ENCODE measurements around the gene RNF149. TPM values are rescaled to one million over a fixed set of nuclear protein-coding genes. Genes with fewer than 3 reads are reported as not detected.

RNF149 gene
- total and polyA plus RNA-seq, 9 of the 15 experiments (the other 6 are each of a cell fraction or from before 2014, with no cell fraction given), result 9.0 to 31.5 (median 22.8) TPM

DNA sequence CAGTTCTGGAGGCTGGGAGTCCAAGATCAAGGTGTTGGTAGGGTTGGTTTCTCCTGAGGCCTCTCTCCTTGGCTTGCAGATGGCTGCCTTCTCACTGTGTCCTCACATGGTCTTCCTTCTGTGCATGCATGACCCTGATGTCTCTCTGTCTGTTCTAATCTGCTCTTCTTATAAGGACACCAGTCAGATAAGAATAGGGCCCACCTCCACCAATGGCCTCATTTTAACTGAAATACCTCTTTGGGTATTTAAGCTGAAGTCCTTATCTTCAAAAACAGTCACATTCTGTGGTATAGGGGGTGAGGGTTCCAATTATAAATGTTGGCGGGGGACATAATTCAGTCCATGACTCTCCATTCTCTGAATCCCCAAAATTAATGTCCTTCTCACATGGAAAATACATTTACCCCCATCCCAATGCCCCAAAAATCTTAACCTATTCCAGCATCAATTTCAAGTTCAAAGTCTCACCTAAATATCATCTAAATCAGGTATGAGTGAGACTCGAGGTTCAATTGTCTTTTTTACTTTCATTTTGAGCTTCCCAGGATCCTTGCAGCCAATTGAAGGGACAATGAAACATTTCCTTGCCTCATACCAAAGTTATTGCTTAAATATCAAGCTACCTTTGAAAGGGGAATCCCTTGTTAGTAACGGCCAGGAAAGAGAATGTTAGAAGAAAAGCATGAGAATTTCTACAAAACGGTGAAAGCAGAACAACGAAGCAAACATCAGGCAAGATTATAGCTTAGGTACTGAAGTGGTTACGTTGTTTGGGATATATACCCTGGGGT, 76.4 kb downstream of the RNF149 start (continued):
- TF ChIP-seq, protein P1, sequence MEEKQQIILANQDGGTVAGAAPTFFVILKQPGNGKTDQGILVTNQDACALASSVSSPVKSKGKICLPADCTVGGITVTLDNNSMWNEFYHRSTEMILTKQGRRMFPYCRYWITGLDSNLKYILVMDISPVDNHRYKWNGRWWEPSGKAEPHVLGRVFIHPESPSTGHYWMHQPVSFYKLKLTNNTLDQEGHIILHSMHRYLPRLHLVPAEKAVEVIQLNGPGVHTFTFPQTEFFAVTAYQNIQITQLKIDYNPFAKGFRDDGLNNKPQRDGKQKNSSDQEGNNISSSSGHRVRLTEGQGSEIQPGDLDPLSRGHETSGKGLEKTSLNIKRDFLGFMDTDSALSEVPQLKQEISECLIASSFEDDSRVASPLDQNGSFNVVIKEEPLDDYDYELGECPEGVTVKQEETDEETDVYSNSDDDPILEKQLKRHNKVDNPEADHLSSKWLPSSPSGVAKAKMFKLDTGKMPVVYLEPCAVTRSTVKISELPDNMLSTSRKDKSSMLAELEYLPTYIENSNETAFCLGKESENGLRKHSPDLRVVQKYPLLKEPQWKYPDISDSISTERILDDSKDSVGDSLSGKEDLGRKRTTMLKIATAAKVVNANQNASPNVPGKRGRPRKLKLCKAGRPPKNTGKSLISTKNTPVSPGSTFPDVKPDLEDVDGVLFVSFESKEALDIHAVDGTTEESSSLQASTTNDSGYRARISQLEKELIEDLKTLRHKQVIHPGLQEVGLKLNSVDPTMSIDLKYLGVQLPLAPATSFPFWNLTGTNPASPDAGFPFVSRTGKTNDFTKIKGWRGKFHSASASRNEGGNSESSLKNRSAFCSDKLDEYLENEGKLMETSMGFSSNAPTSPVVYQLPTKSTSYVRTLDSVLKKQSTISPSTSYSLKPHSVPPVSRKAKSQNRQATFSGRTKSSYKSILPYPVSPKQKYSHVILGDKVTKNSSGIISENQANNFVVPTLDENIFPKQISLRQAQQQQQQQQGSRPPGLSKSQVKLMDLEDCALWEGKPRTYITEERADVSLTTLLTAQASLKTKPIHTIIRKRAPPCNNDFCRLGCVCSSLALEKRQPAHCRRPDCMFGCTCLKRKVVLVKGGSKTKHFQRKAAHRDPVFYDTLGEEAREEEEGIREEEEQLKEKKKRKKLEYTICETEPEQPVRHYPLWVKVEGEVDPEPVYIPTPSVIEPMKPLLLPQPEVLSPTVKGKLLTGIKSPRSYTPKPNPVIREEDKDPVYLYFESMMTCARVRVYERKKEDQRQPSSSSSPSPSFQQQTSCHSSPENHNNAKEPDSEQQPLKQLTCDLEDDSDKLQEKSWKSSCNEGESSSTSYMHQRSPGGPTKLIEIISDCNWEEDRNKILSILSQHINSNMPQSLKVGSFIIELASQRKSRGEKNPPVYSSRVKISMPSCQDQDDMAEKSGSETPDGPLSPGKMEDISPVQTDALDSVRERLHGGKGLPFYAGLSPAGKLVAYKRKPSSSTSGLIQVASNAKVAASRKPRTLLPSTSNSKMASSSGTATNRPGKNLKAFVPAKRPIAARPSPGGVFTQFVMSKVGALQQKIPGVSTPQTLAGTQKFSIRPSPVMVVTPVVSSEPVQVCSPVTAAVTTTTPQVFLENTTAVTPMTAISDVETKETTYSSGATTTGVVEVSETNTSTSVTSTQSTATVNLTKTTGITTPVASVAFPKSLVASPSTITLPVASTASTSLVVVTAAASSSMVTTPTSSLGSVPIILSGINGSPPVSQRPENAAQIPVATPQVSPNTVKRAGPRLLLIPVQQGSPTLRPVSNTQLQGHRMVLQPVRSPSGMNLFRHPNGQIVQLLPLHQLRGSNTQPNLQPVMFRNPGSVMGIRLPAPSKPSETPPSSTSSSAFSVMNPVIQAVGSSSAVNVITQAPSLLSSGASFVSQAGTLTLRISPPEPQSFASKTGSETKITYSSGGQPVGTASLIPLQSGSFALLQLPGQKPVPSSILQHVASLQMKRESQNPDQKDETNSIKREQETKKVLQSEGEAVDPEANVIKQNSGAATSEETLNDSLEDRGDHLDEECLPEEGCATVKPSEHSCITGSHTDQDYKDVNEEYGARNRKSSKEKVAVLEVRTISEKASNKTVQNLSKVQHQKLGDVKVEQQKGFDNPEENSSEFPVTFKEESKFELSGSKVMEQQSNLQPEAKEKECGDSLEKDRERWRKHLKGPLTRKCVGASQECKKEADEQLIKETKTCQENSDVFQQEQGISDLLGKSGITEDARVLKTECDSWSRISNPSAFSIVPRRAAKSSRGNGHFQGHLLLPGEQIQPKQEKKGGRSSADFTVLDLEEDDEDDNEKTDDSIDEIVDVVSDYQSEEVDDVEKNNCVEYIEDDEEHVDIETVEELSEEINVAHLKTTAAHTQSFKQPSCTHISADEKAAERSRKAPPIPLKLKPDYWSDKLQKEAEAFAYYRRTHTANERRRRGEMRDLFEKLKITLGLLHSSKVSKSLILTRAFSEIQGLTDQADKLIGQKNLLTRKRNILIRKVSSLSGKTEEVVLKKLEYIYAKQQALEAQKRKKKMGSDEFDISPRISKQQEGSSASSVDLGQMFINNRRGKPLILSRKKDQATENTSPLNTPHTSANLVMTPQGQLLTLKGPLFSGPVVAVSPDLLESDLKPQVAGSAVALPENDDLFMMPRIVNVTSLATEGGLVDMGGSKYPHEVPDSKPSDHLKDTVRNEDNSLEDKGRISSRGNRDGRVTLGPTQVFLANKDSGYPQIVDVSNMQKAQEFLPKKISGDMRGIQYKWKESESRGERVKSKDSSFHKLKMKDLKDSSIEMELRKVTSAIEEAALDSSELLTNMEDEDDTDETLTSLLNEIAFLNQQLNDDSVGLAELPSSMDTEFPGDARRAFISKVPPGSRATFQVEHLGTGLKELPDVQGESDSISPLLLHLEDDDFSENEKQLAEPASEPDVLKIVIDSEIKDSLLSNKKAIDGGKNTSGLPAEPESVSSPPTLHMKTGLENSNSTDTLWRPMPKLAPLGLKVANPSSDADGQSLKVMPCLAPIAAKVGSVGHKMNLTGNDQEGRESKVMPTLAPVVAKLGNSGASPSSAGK (IDR thresholded peaks at IDR 0.05), result peak; percentile 77
- TF ChIP-seq JUN (IDR thresholded peaks at IDR 0.05; ENCODE audit: borderline replicate concordance, low read depth, low read length) (no peak), JUN (CRISPR knock-in tag; IDR thresholded peaks at IDR 0.05; ENCODE audit: borderline replicate concordance) (no peak), SMAD4 (CRISPR knock-in tag; conservative IDR thresholded peaks at IDR 0.05) (0 out of 2 replicates have a peak, but pooled peaks have one; percentile 33), RHOXF2B (CRISPR knock-in tag; conservative IDR thresholded peaks at IDR 0.05) (no peak), CXXC5 (CRISPR knock-in tag; IDR thresholded peaks at IDR 0.05) (peak; percentile 21; the same call in 1 of the 2 replicates), ZNF184 (CRISPR knock-in tag; IDR thresholded peaks at IDR 0.05) (no peak), RBM22 (IDR thresholded peaks at IDR 0.05; ENCODE audit: low read depth, low read length, poor library complexity, severe bottlenecking) (no peak), EP400 (IDR thresholded peaks at IDR 0.05) (0 out of 2 replicates have a peak, but pooled peaks have one; percentile 18), CBFA2T2 (conservative IDR thresholded peaks at IDR 0.05) (peak; percentile 53), POLR2A (conservative IDR thresholded peaks at IDR 0.05) (peak; percentile 43)
- TF ChIP-seq, protein P2, sequence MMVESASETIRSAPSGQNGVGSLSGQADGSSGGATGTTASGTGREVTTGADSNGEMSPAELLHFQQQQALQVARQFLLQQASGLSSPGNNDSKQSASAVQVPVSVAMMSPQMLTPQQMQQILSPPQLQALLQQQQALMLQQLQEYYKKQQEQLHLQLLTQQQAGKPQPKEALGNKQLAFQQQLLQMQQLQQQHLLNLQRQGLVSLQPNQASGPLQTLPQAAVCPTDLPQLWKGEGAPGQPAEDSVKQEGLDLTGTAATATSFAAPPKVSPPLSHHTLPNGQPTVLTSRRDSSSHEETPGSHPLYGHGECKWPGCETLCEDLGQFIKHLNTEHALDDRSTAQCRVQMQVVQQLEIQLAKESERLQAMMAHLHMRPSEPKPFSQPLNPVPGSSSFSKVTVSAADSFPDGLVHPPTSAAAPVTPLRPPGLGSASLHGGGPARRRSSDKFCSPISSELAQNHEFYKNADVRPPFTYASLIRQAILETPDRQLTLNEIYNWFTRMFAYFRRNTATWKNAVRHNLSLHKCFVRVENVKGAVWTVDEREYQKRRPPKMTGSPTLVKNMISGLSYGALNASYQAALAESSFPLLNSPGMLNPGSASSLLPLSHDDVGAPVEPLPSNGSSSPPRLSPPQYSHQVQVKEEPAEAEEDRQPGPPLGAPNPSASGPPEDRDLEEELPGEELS (CRISPR knock-in tag; IDR thresholded peaks at IDR 0.05; ENCODE audit: borderline replicate concordance), result no peak
